PFSK-1 (cell line): ENCODE data around the gene CYP4F2.

Experiments
- POLR2AphosphoS5 ChIP-seq: IDR thresholded peaks from 2 replicates; pipeline ENCODE4 v1.6.1; 2012; ENCODE audit warnings: low read depth, mild to moderate bottlenecking, control low read depth, low read length, moderate library complexity
- REST ChIP-seq, 2 experiments: IDR thresholded peaks; 2 replicates each; pipeline versions ENCODE4 v1.6.1 to v1.8.0; 2011 to 2012; ENCODE audit warnings: low read depth in 2 of 2, low read length in 2 of 2, control low read depth in 1 of 2, inconsistent platforms in 1 of 2, mild to moderate bottlenecking in 1 of 2, moderate library complexity in 1 of 2; ENCODE audit not compliant: insufficient read depth in 1 of 2
- SIN3A ChIP-seq: IDR thresholded peaks from 2 replicates; pipeline ENCODE4 v1.6.1; 2012; ENCODE audit warnings: mild to moderate bottlenecking, low read length, moderate library complexity, borderline replicate concordance; ENCODE audit not compliant: insufficient read depth
- TAF1 ChIP-seq: IDR thresholded peaks from 2 replicates; pipeline ENCODE4 v1.6.1; 2012; ENCODE audit warnings: low read length, control low read depth, borderline replicate concordance; ENCODE audit not compliant: insufficient read depth

GRCh38 chr19:15935167-15935702 is 37.4 kb upstream of the CYP4F2 start:
- TF ChIP-seq POLR2AphosphoS5, result no peak
- TF ChIP-seq REST (IDR thresholded peaks at IDR 0.05; ENCODE audit: insufficient read depth in 1 of 2, low read depth in 2 of 2, low read length in 2 of 2), result no peak
- no peak for TF ChIP-seq TAF1
- no peak for TF ChIP-seq SIN3A
